HEK293 (cell line): ENCODE data around the gene RHOV.
A peak's percentile ranks its signal among the peaks of the same experiment; 100 is the strongest.

Experiments
- CTCF ChIA-PET: fragments of 350-600 bp; formaldehyde crosslinking; extraction: SDS; loops from one replicate; lab custom pipeline; 2021; ENCODE audit warnings: antibody characterized with exemption; lab: Yijun Ruan, JAX
- POLR2A ChIA-PET: fragments of 300-600 bp; formaldehyde crosslinking; extraction: SDS; loops from one replicate; lab custom pipeline; 2020; ENCODE audit warnings: antibody characterized with exemption, inconsistent platforms; lab: Yijun Ruan, JAX
- H3K27ac ChIP-seq: fragments of 200-500 bp; sonication (Bioruptor generic); 2 replicates; pipeline ENCODE4 v1.5.1; 2014; ENCODE audit warnings: low read depth, low read length, control low read depth, inconsistent platforms; ENCODE audit errors: extremely low read depth
- H3K36me3 ChIP-seq, 2 experiments: fragments of 200-500 bp in 1 of 2; sonication (Bioruptor generic) in 1 of 2; 1 replicate in 1 of 2; 2 replicates in 1 of 2; pipeline ENCODE4 v1.5.1; 2014 to 2017; ENCODE audit warnings: inconsistent platforms in 2 of 2, low read length in 2 of 2; ENCODE audit not compliant: control insufficient read depth in 2 of 2, insufficient read depth in 1 of 2
- H3K4me1 ChIP-seq: fragments of 200-500 bp; sonication (Bioruptor generic); 2 replicates; pipeline ENCODE4 v1.5.1; 2014; ENCODE audit warnings: mild to moderate bottlenecking, low read length, inconsistent platforms; ENCODE audit not compliant: control insufficient read depth, insufficient read depth
- H3K4me3 ChIP-seq: 2 replicates; pipeline ENCODE4 v1.5.1; 2011; ENCODE audit warnings: low read depth, mild to moderate bottlenecking, control low read depth, low read length, moderate library complexity
- H3K9me3 ChIP-seq: fragments of 200-500 bp; sonication (Bioruptor generic); 2 replicates; pipeline ENCODE4 v1.5.1; 2014; ENCODE audit warnings: low read depth, low read length, inconsistent platforms; ENCODE audit not compliant: control insufficient read depth, insufficient read depth
- ELK4 ChIP-seq: IDR thresholded peaks from 2 replicates; pipeline ENCODE4 v1.6.1; 2011; ENCODE audit warnings: mild to moderate bottlenecking, low read depth, low read length, borderline replicate concordance
- GLIS1 ChIP-seq: fragments of 450-650 bp; formaldehyde crosslinking; IDR thresholded peaks from 2 replicates; pipeline ENCODE4 v1.5.1; 2016; ENCODE audit warnings: missing biosample characterization, missing genetic modification characterization
- RBAK ChIP-seq: fragments of 450-650 bp; formaldehyde crosslinking; IDR thresholded peaks from 2 replicates; pipeline ENCODE4 v1.5.1; 2016; ENCODE audit warnings: missing biosample characterization, missing genetic modification characterization
- ZNF18 ChIP-seq: fragments of 450-650 bp; formaldehyde crosslinking; IDR thresholded peaks from 2 replicates; pipeline ENCODE4 v1.5.1; 2016; ENCODE audit warnings: missing biosample characterization, missing genetic modification characterization
- ZNF266 ChIP-seq: fragments of 450-650 bp; formaldehyde crosslinking; IDR thresholded peaks from 2 replicates; pipeline ENCODE4 v1.5.1; 2016; ENCODE audit warnings: missing biosample characterization, missing genetic modification characterization, low read depth
- ZNF324 ChIP-seq: fragments of 450-650 bp; formaldehyde crosslinking; IDR thresholded peaks from 2 replicates; pipeline ENCODE4 v1.5.1; 2016; ENCODE audit warnings: missing biosample characterization, missing genetic modification characterization
- ZNF350 ChIP-seq: fragments of 450-650 bp; formaldehyde crosslinking; IDR thresholded peaks from 2 replicates; pipeline ENCODE4 v1.5.0; 2017; ENCODE audit warnings: missing biosample characterization, mild to moderate bottlenecking, missing genetic modification characterization
- ZNF404 ChIP-seq: fragments of 450-650 bp; formaldehyde crosslinking; IDR thresholded peaks from 2 replicates; pipeline ENCODE4 v1.5.1; 2017; ENCODE audit warnings: missing biosample characterization, missing genetic modification characterization
- ZNF473 ChIP-seq: fragments of 450-650 bp; formaldehyde crosslinking; IDR thresholded peaks from 2 replicates; pipeline ENCODE4 v1.5.1; 2017; ENCODE audit warnings: missing biosample characterization, missing genetic modification characterization
- ZNF626 ChIP-seq: fragments of 450-650 bp; sonication (Bioruptor Pico); formaldehyde crosslinking; IDR thresholded peaks from 2 replicates; pipeline ENCODE4 v1.5.1; 2018; ENCODE audit warnings: missing biosample characterization, missing genetic modification characterization, inconsistent platforms
- ZSCAN4 ChIP-seq: fragments of 450-650 bp; formaldehyde crosslinking; IDR thresholded peaks from 2 replicates; pipeline ENCODE4 v1.5.1; 2017; ENCODE audit warnings: missing biosample characterization, missing genetic modification characterization
- TF ChIP-seq, protein P1 (sequence below): fragments of 450-650 bp; formaldehyde crosslinking; IDR thresholded peaks from 2 replicates; pipeline ENCODE4 v1.5.1; 2016; ENCODE audit warnings: missing biosample characterization, missing genetic modification characterization
- TF ChIP-seq, protein P2 (sequence below): fragments of 450-650 bp; formaldehyde crosslinking; IDR thresholded peaks from 2 replicates; pipeline ENCODE4 v1.5.1; 2016; ENCODE audit warnings: missing biosample characterization, missing genetic modification characterization

RHOV gene

GRCh38 chr15:40878785-40879184, 4.8 kb upstream of the RHOV start (continued):
- TF ChIP-seq, protein P1, sequence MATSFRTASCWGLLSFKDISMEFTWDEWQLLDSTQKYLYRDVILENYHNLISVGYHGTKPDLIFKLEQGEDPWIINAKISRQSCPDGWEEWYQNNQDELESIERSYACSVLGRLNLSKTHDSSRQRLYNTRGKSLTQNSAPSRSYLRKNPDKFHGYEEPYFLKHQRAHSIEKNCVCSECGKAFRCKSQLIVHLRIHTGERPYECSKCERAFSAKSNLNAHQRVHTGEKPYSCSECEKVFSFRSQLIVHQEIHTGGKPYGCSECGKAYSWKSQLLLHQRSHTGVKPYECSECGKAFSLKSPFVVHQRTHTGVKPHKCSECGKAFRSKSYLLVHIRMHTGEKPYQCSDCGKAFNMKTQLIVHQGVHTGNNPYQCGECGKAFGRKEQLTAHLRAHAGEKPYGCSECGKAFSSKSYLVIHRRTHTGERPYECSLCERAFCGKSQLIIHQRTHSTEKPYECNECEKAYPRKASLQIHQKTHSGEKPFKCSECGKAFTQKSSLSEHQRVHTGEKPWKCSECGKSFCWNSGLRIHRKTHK (tag by site-specific recombination): no peak
- TF ChIP-seq ZNF626 (tag by site-specific recombination) (no peak), ZNF324 (tag by site-specific recombination) (no peak), ZNF404 (tag by site-specific recombination) (no peak)

GRCh38 chr15:40877694-40878093, 3.7 kb upstream of the RHOV start:
- POLR2A ChIA-PET: interaction anchor here (0.7 to 1.4 kb wide), 2 partner anchors 16 to 17 kb away, joined by 3 read pairs; no protein-coding TSS in a partner anchor
- no peaks in the 10 kb centered on the region for H3K36me3 ChIP-seq

GRCh38 chr15:40875991-40876730, 2.1 kb upstream of the RHOV start:
- Histone ChIP-seq H3K9me3 (no peaks in the 10 kb centered on the region), H3K36me3 (no peaks in the 10 kb centered on the region), H3K4me3 (no peak overlapping the region), H3K27ac (no peak overlapping the region), H3K4me1 (0 out of 2 replicates have a peak, but pooled peaks cover 2% of the 10 kb centered on the region)
- TF ChIP-seq RBAK (tag by site-specific recombination): no peak
- no peak for TF ChIP-seq ZNF350 (tag by site-specific recombination)
- no peak for TF ChIP-seq ZNF266 (tag by site-specific recombination)
- TF ChIP-seq GLIS1: no peak
- TF ChIP-seq ZNF18: peak; percentile 49; the same call in 1 of the 2 replicates
- POLR2A ChIA-PET: no interaction called here
- CTCF ChIA-PET: interaction anchor here (0.6 kb wide), 1 partner anchor 170 kb away, joined by 4 read pairs; no protein-coding TSS in a partner anchor

More at GRCh38 chr15:40877694-40878093, 3.7 kb upstream of the RHOV start:
- TF ChIP-seq ZSCAN4 (tag by site-specific recombination) (no peak), ZNF473 (tag by site-specific recombination) (no peak), ELK4 (no peak), ZNF18 (no peak), ZNF324 (tag by site-specific recombination) (no peak)
- TF ChIP-seq, protein P2, sequence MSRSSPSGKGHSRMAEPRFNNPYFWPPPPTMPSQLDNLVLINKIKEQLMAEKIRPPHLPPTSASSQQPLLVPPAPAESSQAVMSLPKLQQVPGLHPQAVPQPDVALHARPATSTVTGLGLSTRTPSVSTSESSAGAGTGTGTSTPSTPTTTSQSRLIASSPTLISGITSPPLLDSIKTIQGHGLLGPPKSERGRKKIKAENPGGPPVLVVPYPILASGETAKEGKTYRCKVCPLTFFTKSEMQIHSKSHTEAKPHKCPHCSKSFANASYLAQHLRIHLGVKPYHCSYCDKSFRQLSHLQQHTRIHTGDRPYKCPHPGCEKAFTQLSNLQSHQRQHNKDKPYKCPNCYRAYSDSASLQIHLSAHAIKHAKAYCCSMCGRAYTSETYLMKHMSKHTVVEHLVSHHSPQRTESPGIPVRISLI: no peak
- TF ChIP-seq, all 188 proteins: peak for 0
- CTCF ChIA-PET: interaction anchor here (2.2 kb wide), 1 partner anchor 14 kb away, joined by 13 read pairs; no protein-coding TSS in a partner anchor
- Histone ChIP-seq H3K4me3 (no peak overlapping the region), H3K9me3 (no peaks in the 10 kb centered on the region), H3K27ac (no peak overlapping the region), H3K4me1 (0 out of 2 replicates have a peak, but pooled peaks cover 2% of the 10 kb centered on the region)
